Heart left ventricle (tissue), 13 donors: ENCODE results near the gene PDCD11.

ENCODE experiments used
- POLR2A ChIP-seq, 2 donors: fragments of 450-650 bp; IDR thresholded peaks; one replicate each; pipeline ENCODE4 v1.6.1; 2017; ENCODE audit warnings: antibody characterized with exemption in 2 of 2, mild to moderate bottlenecking in 2 of 2, moderate library complexity in 2 of 2
- TF ChIP-seq, protein P1 (sequence below), 12 donors: fragments of 200-600 bp; sonication (generic) in 4 of 12; IDR thresholded peaks; one replicate each; pipeline versions ENCODE4 v1.5.0 to v1.8.0; 2018 to 2022; ENCODE audit warnings: antibody characterized with exemption in 12 of 12, mild to moderate bottlenecking in 5 of 12
- donor health status: ischemic (EF 13 %, LVEDD 7.1; RV severe dilation, severe dysfunction).
- donor health status: DM: no; HTN: yes; CAD: no.
- donor health status: DM: no; HTN: no; CAD: no.
- donor health status: ischemic (EF 25% LVEDD 6.9; RV normal size, moderate dysfunction).
- donor health status: ischemic (EF 25% LVEDD 5.7; RV mildly dilated, moderate dysfunction).
- donor health status: ischemic (EF 35%, LVEDD 5.7; RV mildly dilated, moderate dysfunction).
- donor health status: nonischemic (EF 11% LVEDD 7.7; RV severe dilation, severe dysfunction).
- donor health status: DM: yes; HTN: yes; CAD: no.
- donor health status: PGD.
- donor health status: ischemic (EF 29% LVEDD 5.4; RV normal size, mild dysfunction).
- donor health status: nonischemic (EF 23%, LVEDD 6.1; RV moderate dilation, normal function).

DNA sequence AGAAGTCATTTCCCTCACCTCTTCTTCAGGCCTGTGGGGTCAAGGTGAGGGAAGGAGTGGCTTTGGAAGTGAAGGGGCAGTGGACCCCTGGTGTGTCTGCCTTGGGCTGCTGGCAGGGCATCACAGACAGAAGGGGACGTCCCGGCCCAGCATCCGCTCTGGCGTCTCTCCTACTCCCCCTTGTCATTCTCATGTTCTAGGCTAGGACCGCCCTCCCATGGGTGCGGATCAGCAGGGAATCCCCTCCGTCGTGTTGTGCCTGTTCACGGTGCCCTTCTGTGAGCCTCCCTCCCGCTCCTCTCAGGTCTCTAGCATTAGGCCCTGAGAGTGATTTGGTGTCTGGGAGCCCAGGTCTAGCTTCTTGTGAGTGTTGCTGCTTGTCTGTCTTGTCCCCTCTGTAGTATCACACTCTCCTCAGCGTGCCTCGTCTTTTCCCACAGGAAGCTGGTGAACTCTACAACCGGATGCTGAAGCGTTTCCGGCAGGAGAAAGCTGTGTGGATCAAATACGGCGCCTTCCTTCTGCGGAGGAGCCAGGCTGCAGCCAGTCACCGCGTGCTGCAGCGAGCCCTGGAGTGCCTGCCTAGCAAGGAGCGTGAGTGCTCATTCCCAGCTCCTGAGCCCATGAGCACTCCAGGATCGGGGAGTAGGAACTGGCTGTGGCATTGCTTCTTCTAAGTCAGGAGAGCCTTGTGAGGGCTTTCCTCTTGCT lies 47.2 kb downstream of the PDCD11 start:
- TF ChIP-seq, protein P1, sequence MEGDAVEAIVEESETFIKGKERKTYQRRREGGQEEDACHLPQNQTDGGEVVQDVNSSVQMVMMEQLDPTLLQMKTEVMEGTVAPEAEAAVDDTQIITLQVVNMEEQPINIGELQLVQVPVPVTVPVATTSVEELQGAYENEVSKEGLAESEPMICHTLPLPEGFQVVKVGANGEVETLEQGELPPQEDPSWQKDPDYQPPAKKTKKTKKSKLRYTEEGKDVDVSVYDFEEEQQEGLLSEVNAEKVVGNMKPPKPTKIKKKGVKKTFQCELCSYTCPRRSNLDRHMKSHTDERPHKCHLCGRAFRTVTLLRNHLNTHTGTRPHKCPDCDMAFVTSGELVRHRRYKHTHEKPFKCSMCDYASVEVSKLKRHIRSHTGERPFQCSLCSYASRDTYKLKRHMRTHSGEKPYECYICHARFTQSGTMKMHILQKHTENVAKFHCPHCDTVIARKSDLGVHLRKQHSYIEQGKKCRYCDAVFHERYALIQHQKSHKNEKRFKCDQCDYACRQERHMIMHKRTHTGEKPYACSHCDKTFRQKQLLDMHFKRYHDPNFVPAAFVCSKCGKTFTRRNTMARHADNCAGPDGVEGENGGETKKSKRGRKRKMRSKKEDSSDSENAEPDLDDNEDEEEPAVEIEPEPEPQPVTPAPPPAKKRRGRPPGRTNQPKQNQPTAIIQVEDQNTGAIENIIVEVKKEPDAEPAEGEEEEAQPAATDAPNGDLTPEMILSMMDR (IDR thresholded peaks at IDR 0.05), result no peak
- no peak for TF ChIP-seq POLR2A (IDR thresholded peaks at IDR 0.05)
